ENCODE data around the gene KIFAP3. TPM values are rescaled to one million over a fixed set of nuclear protein-coding genes. Genes with fewer than 3 reads are reported as not detected.

KIFAP3 gene
- total RNA-seq, 1 experiment from 2014 or later, result 3.8 TPM

- no peak overlapping the region for H4K8ac ChIP-seq (replicated peaks; ENCODE audit: insufficient read length, low read depth, low read length)
- no peaks in the 10 kb centered on the region for H3K4me1 Mint-ChIP-seq
- no peak for TF ChIP-seq CTCF (conservative IDR thresholded peaks at IDR 0.05)
These were observed 145.3 kb downstream of the KIFAP3 start for GRCh38 chr1:169929210-169929526.

More at GRCh38 chr1:169929210-169929526, 145.3 kb downstream of the KIFAP3 start:
- H3K27ac ChIP-seq (ENCODE audit: insufficient read length, low read depth, low read length), result no peak overlapping the region
- no peak overlapping the region for H3T11ph ChIP-seq (ENCODE audit: low read length)
- no peak overlapping the region for H3K9ac ChIP-seq (ENCODE audit: extremely low read depth, insufficient read length, low read length)
- H3K18ac ChIP-seq (ENCODE audit: insufficient read length, low read depth, low read length), result no peak overlapping the region
- H3K79me1 ChIP-seq (ENCODE audit: insufficient read depth, low read depth, low read length, poor library complexity, severe bottlenecking), result no peaks in the 10 kb centered on the region
- no peak overlapping the region for H2BK12ac ChIP-seq (ENCODE audit: insufficient read length, low read depth, low read length)
- H3K36me3 Mint-ChIP-seq (ENCODE audit: insufficient read depth in 1 of 3, low read depth in 3 of 3), result no peaks in the 10 kb centered on the region
- no peaks in the 10 kb centered on the region for H3K27me3 Mint-ChIP-seq (ENCODE audit: low read depth)
- no peak overlapping the region for H3K23ac ChIP-seq (ENCODE audit: insufficient read length, low read depth, low read length)
- H3K4me2 ChIP-seq (ENCODE audit: insufficient read depth, insufficient read length, low read length), result no peak overlapping the region
- H4K20me1 ChIP-seq (ENCODE audit: control insufficient read depth, insufficient read depth, insufficient read length), result no peaks in the 10 kb centered on the region
- H3K56ac ChIP-seq (ENCODE audit: insufficient read length, low read depth, low read length), result no peak overlapping the region
- no peaks in the 10 kb centered on the region for H3K27me3 ChIP-seq (ENCODE audit: insufficient read depth, low read length)
- H2BK120ac ChIP-seq (ENCODE audit: low read depth, low read length, poor library complexity, severe bottlenecking), result no peak overlapping the region
- no peak overlapping the region for H4K91ac ChIP-seq (ENCODE audit: insufficient read length, low read depth, low read length)
- DNase-seq, result no peak
- no peaks in the 10 kb centered on the region for H3K9me3 Mint-ChIP-seq
- H3K23me2 ChIP-seq (ENCODE audit: insufficient read length, low read depth, low read length, poor library complexity, severe bottlenecking), result no peaks in the 10 kb centered on the region
- H3K79me2 ChIP-seq (ENCODE audit: insufficient read depth, low read length), result no peaks in the 10 kb centered on the region
- H3K4me3 Mint-ChIP-seq, result no peak overlapping the region
- no peak overlapping the region for H3K14ac ChIP-seq (ENCODE audit: insufficient read depth, low read length)
- H2AFZ ChIP-seq (ENCODE audit: low read length), result no peak overlapping the region
- no peak overlapping the region for H3K27ac Mint-ChIP-seq
- no peak overlapping the region for H4K5ac ChIP-seq (ENCODE audit: insufficient read length, low read depth, low read length)
- no peaks in the 10 kb centered on the region for H3K9me3 ChIP-seq (ENCODE audit: control insufficient read depth, low read depth, low read length)
- H2BK20ac ChIP-seq (ENCODE audit: low read depth, low read length, poor library complexity, severe bottlenecking), result no peak overlapping the region
- no peak overlapping the region for H2AK5ac ChIP-seq (ENCODE audit: insufficient read length, low read length)
- H2BK15ac ChIP-seq (ENCODE audit: low read depth, low read length), result no peak overlapping the region
- no peak overlapping the region for H3K4ac ChIP-seq (ENCODE audit: low read depth, low read length)
- WGBS (ENCODE audit: extremely low coverage, insufficient read length, low lambda C conversion rate), result no CpG with 5 or more reads among the region's 1 CpG
- no peaks in the 10 kb centered on the region for H3K4me1 ChIP-seq (ENCODE audit: insufficient read depth, low read length)
- no peak overlapping the region for H2BK5ac ChIP-seq (ENCODE audit: insufficient read length, low read length)

All from H9 (cell line).